Hepatocyte (in vitro differentiated cells): Measurements from ENCODE around the gene HRH3. TPM values are rescaled to one million over a fixed set of nuclear protein-coding genes. Genes with fewer than 3 reads are reported as not detected.

Source experiments
- DNase-seq: peaks from one replicate; pipeline ENCODE4 v3.0.0-alpha.2; 2016; ENCODE audit warnings: low spot score
- H2AFZ ChIP-seq: fragments of 200-600 bp; sonication (generic); 2 replicates; pipeline ENCODE4 v1.6.0; 2016; ENCODE audit warnings: antibody characterized with exemption, mild to moderate bottlenecking
- H3K27ac ChIP-seq: fragments of 200-600 bp; sonication (generic); 2 replicates; pipeline ENCODE4 v1.5.1; 2016; ENCODE audit warnings: mild to moderate bottlenecking
- H3K27me3 ChIP-seq: fragments of 200-600 bp; sonication (generic); 2 replicates; pipeline ENCODE4 v1.6.1; 2016
- H3K36me3 ChIP-seq: fragments of 200-600 bp; sonication (generic); replicated peaks from 2 replicates; pipeline ENCODE4 v1.5.1; 2016; ENCODE audit warnings: low read depth; ENCODE audit not compliant: insufficient read depth
- H3K4me1 ChIP-seq: fragments of 200-600 bp; sonication (generic); 2 replicates; pipeline ENCODE4 v1.5.1; 2016; ENCODE audit warnings: mild to moderate bottlenecking, moderate library complexity; ENCODE audit not compliant: insufficient read depth
- H3K4me2 ChIP-seq: fragments of 200-600 bp; sonication (generic); 2 replicates; pipeline ENCODE4 v1.6.0; 2016
- H3K4me3 ChIP-seq: fragments of 200-600 bp; sonication (generic); 2 replicates; pipeline ENCODE4 v1.5.1; 2016; ENCODE audit warnings: mild to moderate bottlenecking
- H3K79me2 ChIP-seq: fragments of 200-600 bp; sonication (generic); 2 replicates; pipeline ENCODE4 v1.6.0; 2017; ENCODE audit warnings: mild to moderate bottlenecking
- H3K9me2 ChIP-seq: fragments of 200-600 bp; sonication (generic); replicated peaks from 2 replicates; pipeline ENCODE4 v1.6.0; 2017; ENCODE audit warnings: mild to moderate bottlenecking; ENCODE audit not compliant: insufficient read depth
- H3K9me3 ChIP-seq: fragments of 200-600 bp; sonication (generic); 2 replicates; pipeline ENCODE4 v1.5.1; 2016; ENCODE audit warnings: low read depth, mild to moderate bottlenecking
- H4K20me1 ChIP-seq: fragments of 200-600 bp; sonication (generic); 2 replicates; pipeline ENCODE4 v1.6.0; 2016; ENCODE audit warnings: mild to moderate bottlenecking; ENCODE audit not compliant: insufficient read depth, poor library complexity, severe bottlenecking
- CTCF ChIP-seq: fragments of 200-600 bp; sonication (generic); IDR thresholded peaks from 2 replicates; pipeline ENCODE4 v1.5.1; 2016; ENCODE audit warnings: antibody characterized with exemption, mild to moderate bottlenecking; ENCODE audit not compliant: poor library complexity
- EZH2 ChIP-seq: fragments of 200-600 bp; sonication (generic); IDR thresholded peaks from 2 replicates; pipeline ENCODE4 v1.6.1; 2016; ENCODE audit warnings: antibody characterized with exemption, mild to moderate bottlenecking, borderline replicate concordance
- EZH2phosphoT487 ChIP-seq: fragments of 200-600 bp; sonication (generic); IDR thresholded peaks from one replicate; pipeline ENCODE4 v1.6.1; 2018; ENCODE audit warnings: antibody characterized with exemption, mild to moderate bottlenecking, low read depth, moderate library complexity; ENCODE audit not compliant: unreplicated experiment, severe bottlenecking
- WGBS: methylation state at CpG from one replicate; pipeline ENCODE4 v1.1.6; 2016; ENCODE audit warnings: low lambda C conversion rate; ENCODE audit errors: missing lambda C conversion rate; 5-methylcytosine and 5-hydroxymethylcytosine counted together
- polyA plus RNA-seq: library from polyadenylated mRNA; unstranded; fragments of >200 nt; fragmentation: Nextera tagmentation; extraction: Ambion mirVana; gene quantifications from 2 replicates; pipeline ENCODE4 v1.2.1, GENCODE V29; 2016
- total RNA-seq: library from RNA; depleted of rRNA; stranded (reverse); fragments of >200 nt; gene quantifications from 2 replicates; pipeline ENCODE4 v1.2.3, GENCODE V29; 2014

Gene HRH3
- total and polyA plus RNA-seq, 2 experiments from 2014 or later: not detected

- peaks cover 10% of the 10 kb centered on the region for H3K4me1 ChIP-seq
Measured at GRCh38 chr20:62238569-62239277, 18.6 kb upstream of the HRH3 start.

GRCh38 chr20:62237801-62238568 is 17.9 kb upstream of the HRH3 start, which contains the start of gene OSBPL2:
OSBPL2 (plus strand) TSS chr20:62238521; CDS start chr20:62256185, 17,664 bp downstream.
- no peaks in the 10 kb centered on the region for H3K27me3 ChIP-seq
- TF ChIP-seq CTCF (no peak), EZH2phosphoT487 (no peak), EZH2 (no peak)
- peak; percentile 100 for DNase-seq
- H3K9me2 ChIP-seq: no peaks in the 10 kb centered on the region
- peak within 1 kb of the TSS; percentile 81 for H3K4me3 ChIP-seq
- H4K20me1 ChIP-seq: peaks cover 40% of the 10 kb centered on the region
- H3K4me1 ChIP-seq: peaks cover 10% of the 10 kb centered on the region
- 4% methylated on average over 45 of the region's 55 CpGs for WGBS
- H3K36me3 ChIP-seq: no peaks in the 10 kb centered on the region
- peak within 1 kb of the TSS; percentile 59 for H2AFZ ChIP-seq
- H3K9me3 ChIP-seq: no peaks in the 10 kb centered on the region
- peak within 1 kb of the TSS; percentile 94 for H3K4me2 ChIP-seq
- H3K79me2 ChIP-seq: peaks cover 44% of the 10 kb centered on the region
- peak within 1 kb of the TSS; percentile 91 for H3K27ac ChIP-seq

More at GRCh38 chr20:62238569-62239277, 18.6 kb upstream of the HRH3 start:
- Histone ChIP-seq H2AFZ (peak overlapping the region; percentile 59), H3K9me3 (no peaks in the 10 kb centered on the region), H3K36me3 (no peaks in the 10 kb centered on the region), H4K20me1 (peaks cover 48% of the 10 kb centered on the region), H3K27ac (peak overlapping the region; percentile 91), H3K9me2 (no peaks in the 10 kb centered on the region), H3K27me3 (no peaks in the 10 kb centered on the region), H3K4me3 (peak overlapping the region; percentile 81), H3K79me2 (peaks cover 51% of the 10 kb centered on the region), H3K4me2 (peak overlapping the region; percentile 94)
- TF ChIP-seq EZH2: no peak
- no peak for TF ChIP-seq CTCF
- TF ChIP-seq EZH2phosphoT487: no peak
- DNase-seq: peak; percentile 45
- WGBS: under 1% methylated on average over 23 of the region's 70 CpGs

- no peak for TF ChIP-seq CTCF
- TF ChIP-seq EZH2: no peak
- peaks cover 10% of the 10 kb centered on the region for H3K4me1 ChIP-seq
- H2AFZ ChIP-seq: peak overlapping the region; percentile 30
- 80% methylated on average over 1 of the region's 1 CpG for WGBS
- peaks cover 38% of the 10 kb centered on the region for H3K79me2 ChIP-seq
- no peak overlapping the region for H3K4me3 ChIP-seq
- H3K9me3 ChIP-seq: no peaks in the 10 kb centered on the region
- DNase-seq: no peak
- H3K4me2 ChIP-seq: peak overlapping the region; percentile 70
- no peaks in the 10 kb centered on the region for H3K36me3 ChIP-seq
- no peaks in the 10 kb centered on the region for H3K27me3 ChIP-seq
- H3K27ac ChIP-seq: peak overlapping the region; percentile 11
- peaks cover 35% of the 10 kb centered on the region for H4K20me1 ChIP-seq
- no peaks in the 10 kb centered on the region for H3K9me2 ChIP-seq
Measured at GRCh38 chr20:62237514-62237800, 17.4 kb upstream of the HRH3 start.
